ENCODE measurements around the gene ASB11.

- TF ChIP-seq, protein P1, sequence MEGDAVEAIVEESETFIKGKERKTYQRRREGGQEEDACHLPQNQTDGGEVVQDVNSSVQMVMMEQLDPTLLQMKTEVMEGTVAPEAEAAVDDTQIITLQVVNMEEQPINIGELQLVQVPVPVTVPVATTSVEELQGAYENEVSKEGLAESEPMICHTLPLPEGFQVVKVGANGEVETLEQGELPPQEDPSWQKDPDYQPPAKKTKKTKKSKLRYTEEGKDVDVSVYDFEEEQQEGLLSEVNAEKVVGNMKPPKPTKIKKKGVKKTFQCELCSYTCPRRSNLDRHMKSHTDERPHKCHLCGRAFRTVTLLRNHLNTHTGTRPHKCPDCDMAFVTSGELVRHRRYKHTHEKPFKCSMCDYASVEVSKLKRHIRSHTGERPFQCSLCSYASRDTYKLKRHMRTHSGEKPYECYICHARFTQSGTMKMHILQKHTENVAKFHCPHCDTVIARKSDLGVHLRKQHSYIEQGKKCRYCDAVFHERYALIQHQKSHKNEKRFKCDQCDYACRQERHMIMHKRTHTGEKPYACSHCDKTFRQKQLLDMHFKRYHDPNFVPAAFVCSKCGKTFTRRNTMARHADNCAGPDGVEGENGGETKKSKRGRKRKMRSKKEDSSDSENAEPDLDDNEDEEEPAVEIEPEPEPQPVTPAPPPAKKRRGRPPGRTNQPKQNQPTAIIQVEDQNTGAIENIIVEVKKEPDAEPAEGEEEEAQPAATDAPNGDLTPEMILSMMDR (IDR thresholded peaks at IDR 0.05), result no peak
- TF ChIP-seq POLR2A (IDR thresholded peaks at IDR 0.05), result no peak
Observed at GRCh38 chrX:15328131-15328530, 12.7 kb upstream of the ASB11 start.
